Tibial nerve (tissue), 4 donors: ENCODE measurements around the gene ZNF860.

Experiments
- CTCF ChIP-seq, 5 experiments: fragments of 200-600 bp in 3 of 5; fragments of 450-650 bp in 2 of 5; sonication (generic) in 3 of 5; IDR thresholded peaks; one replicate each; pipeline ENCODE4 v1.5.1; 2016 to 2019; ENCODE audit warnings: antibody characterized with exemption in 5 of 5, mild to moderate bottlenecking in 3 of 5, moderate library complexity in 2 of 5
- EP300 ChIP-seq, 2 donors: sonication (generic); formaldehyde crosslinking; IDR thresholded peaks; one replicate each; pipeline ENCODE4 v1.6.1; 2017; ENCODE audit warnings: antibody characterized with exemption in 2 of 2, mild to moderate bottlenecking in 1 of 2

GRCh38 chr3:32021748-32022147, 40.2 kb downstream of the ZNF860 start:
- TF ChIP-seq CTCF (IDR thresholded peaks at IDR 0.05) (no peak), EP300 (IDR thresholded peaks at IDR 0.05) (no peak)
